ENCODE results near the gene CPT2. TPM values are rescaled to one million over a fixed set of nuclear protein-coding genes. Genes with fewer than 3 reads are reported as not detected.

Gene CPT2
- total RNA-seq (10 to 100 TPM in 1 of 2 donors, 1 to 10 TPM in 1; 9.2 to 10.5 TPM), polyA plus RNA-seq (10 to 100 TPM in 1 of 2 donors, 1 to 10 TPM in 1; 7.8 to 12.8 TPM)
- long read RNA-seq, donor 1, transcript CPT2-201 (5 exons, 3,094 nt): major isoform, 49 of 58 reads
- long read RNA-seq, donor 1, partial matches to known transcripts: 4 of 58 reads
- long read RNA-seq, donor 1, other reads (novel, unspliced or antisense): 1 of 58 reads
- long read RNA-seq, donor 2, partial matches to known transcripts: 3 of 10 reads
- long read RNA-seq, donor 2, other reads (novel, unspliced or antisense): 1 of 10 reads

DNA sequence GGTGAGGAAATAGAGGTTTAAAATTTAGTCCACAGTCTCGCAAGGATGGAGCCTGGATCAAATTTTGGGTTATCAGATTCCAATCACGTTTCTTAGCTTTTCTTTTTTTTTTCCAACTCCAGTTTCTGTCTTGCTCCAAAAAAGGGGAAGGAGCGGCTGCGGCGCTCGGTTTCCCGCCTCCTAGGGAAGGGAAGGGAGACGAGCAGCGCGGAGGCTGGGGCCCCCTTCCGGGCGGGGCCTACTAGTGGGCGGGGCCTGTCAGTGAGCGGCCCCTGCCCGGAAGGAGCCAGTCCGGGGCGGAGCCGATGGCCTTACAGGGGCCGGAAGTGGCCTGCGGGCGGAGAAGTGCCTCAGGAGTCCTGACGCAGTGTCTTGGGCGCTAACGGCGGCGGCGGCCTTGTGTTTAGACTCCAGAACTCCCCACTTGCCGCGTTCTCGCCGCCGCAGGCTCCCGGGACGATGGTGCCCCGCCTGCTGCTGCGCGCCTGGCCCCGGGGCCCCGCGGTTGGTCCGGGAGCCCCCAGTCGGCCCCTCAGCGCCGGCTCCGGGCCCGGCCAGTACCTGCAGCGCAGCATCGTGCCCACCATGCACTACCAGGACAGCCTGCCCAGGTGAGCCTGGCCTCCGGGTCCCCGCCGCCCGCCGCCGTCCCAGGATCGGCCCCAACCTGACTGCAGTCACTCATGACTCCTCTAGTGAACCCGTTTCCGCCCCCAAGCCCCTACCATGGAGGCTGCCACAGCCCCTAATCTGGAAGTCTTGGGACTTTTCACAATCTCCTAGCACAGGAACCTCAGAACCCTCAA, at the start of gene CPT2:
CPT2 (plus strand) TSS at position 340 of the 806 bp plus-strand sequence; CDS start at position 460, 120 bp downstream.
- no peaks in the 10 kb centered on the region for H3K4me1 ChIP-seq (ENCODE audit: control insufficient read depth in 1 of 2, insufficient read depth in 2 of 2, low read length in 2 of 2)
- H3K4me3 ChIP-seq (ENCODE audit: low read length in 2 of 2): peak within 1 kb of the TSS; percentile 70 to 84
- peak; percentile 98 for DNase-seq
- H3K36me3 ChIP-seq (ENCODE audit: control insufficient read depth in 1 of 2, insufficient read depth in 2 of 2, low read length in 1 of 2): no peaks in the 10 kb centered on the region
- H3K27ac ChIP-seq (ENCODE audit: low read depth in 1 of 2, low read length in 2 of 2): peak within 1 kb of the TSS; percentile 92 to 96
- no peaks in the 10 kb centered on the region for H3K27me3 ChIP-seq (ENCODE audit: control insufficient read depth in 1 of 2, insufficient read depth in 2 of 2, low read length in 1 of 2)
- no peaks in the 10 kb centered on the region for H3K9me3 ChIP-seq (ENCODE audit: control insufficient read depth, low read length)
- ATAC-seq (ENCODE audit: low FRiP score): peak; percentile 99
- intact Hi-C loops (cut with DNase I): loop anchor here in 1 of 2 donors (1.0 kb wide), 1 partner anchor 24 kb away; the partner anchor contains the start of gene CZIB
- 0% methylated on average over 41 to 57 of the region's 57 CpGs for WGBS, 2 donors

DNA sequence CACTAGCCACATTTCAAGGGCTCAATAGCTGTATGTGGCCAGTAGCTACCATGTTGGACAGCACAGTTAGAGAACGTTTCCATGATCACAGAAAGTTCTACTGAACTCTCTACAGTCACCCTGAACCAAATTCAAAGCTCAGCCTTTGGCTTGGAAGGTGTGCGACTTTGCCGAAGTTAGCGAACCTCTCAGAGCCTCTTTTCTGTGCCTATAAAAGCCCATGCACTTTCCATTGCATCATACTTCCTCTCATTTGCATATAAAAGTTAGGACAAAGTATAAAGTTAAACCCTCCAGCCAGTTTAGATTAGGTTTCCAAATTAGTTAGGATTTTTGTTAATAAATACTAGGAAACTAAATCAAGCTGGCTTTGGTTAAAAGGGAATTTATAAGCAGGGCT, 49.5 kb upstream of the CPT2 start:
- Histone ChIP-seq H3K27ac (ENCODE audit: low read depth in 1 of 2, low read length in 2 of 2) (no peak overlapping the region), H3K9me3 (ENCODE audit: control insufficient read depth, low read length) (no peaks in the 10 kb centered on the region), H3K27me3 (ENCODE audit: control insufficient read depth in 1 of 2, insufficient read depth in 2 of 2, low read length in 1 of 2) (no peaks in the 10 kb centered on the region), H3K4me1 (ENCODE audit: control insufficient read depth in 1 of 2, insufficient read depth in 2 of 2, low read length in 2 of 2) (no peaks in the 10 kb centered on the region), H3K36me3 (ENCODE audit: control insufficient read depth in 1 of 2, insufficient read depth in 2 of 2, low read length in 1 of 2) (no peaks in the 10 kb centered on the region), H3K4me3 (ENCODE audit: low read length in 2 of 2) (no peak overlapping the region)
- 69 to 94% methylated on average over 4 of the region's 4 CpGs for WGBS, 2 donors
- intact Hi-C loops (cut with DNase I): no loop called here
- DNase-seq (no peak), ATAC-seq (ENCODE audit: low FRiP score) (no peak)

DNA sequence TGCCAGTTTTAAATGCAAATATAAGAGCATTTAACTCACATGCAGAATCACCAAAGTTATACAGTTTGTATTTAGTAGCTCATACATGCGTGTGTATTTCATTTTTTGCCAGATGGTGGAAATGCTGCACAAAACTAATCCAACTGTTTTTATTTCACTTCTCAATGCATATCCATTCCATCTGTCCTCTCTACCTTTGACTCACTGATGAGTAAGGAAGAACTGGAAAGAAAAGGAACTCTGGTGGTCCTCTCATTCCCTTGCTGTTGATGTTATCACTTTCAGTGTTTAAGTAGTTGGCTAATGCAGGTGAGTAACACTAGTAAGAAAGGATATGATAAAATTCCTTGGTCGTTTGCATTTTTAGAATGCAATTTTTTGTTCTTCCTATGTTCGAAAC, 48.5 kb upstream of the CPT2 start:
- no peak for DNase-seq
- H3K4me1 ChIP-seq (ENCODE audit: control insufficient read depth in 1 of 2, insufficient read depth in 2 of 2, low read length in 2 of 2): no peaks in the 10 kb centered on the region
- intact Hi-C loops (cut with DNase I): no loop called here
- H3K27ac ChIP-seq (ENCODE audit: low read depth in 1 of 2, low read length in 2 of 2): no peak overlapping the region
- H3K9me3 ChIP-seq (ENCODE audit: control insufficient read depth, low read length): no peaks in the 10 kb centered on the region
- ATAC-seq (ENCODE audit: low FRiP score): no peak
- H3K27me3 ChIP-seq (ENCODE audit: control insufficient read depth in 1 of 2, insufficient read depth in 2 of 2, low read length in 1 of 2): no peaks in the 10 kb centered on the region
- WGBS, 2 donors: 82 to 89% methylated on average over 3 of the region's 3 CpGs
- no peaks in the 10 kb centered on the region for H3K36me3 ChIP-seq (ENCODE audit: control insufficient read depth in 1 of 2, insufficient read depth in 2 of 2, low read length in 1 of 2)
- no peak overlapping the region for H3K4me3 ChIP-seq (ENCODE audit: low read length in 2 of 2)

DNA sequence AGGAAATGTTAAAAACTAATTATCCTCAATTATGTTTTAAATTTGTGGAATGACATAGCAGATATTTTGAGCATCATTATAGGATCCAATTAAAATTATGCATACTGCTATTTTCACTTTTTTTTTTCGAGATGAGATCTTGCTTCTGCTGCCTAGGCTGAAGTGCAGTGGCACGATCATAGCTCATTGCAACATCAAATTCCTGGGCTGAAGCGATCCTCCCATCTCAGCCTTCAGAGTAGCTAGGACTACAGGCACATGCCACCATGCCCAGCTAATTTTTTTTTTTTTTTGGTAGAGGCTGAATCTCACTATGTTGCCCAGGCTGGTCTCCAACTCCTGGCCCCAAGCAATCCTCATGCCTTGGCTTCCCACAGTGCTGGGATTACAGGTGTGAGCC, 42.9 kb upstream of the CPT2 start:
- intact Hi-C loops (cut with DNase I): no loop called here
- no peak overlapping the region for H3K4me3 ChIP-seq (ENCODE audit: low read length in 2 of 2)
- no peaks in the 10 kb centered on the region for H3K36me3 ChIP-seq (ENCODE audit: control insufficient read depth in 1 of 2, insufficient read depth in 2 of 2, low read length in 1 of 2)
- no peak for DNase-seq
- WGBS, 2 donors: 88 to 92% methylated on average over 3 of the region's 3 CpGs
- no peaks in the 10 kb centered on the region for H3K4me1 ChIP-seq (ENCODE audit: control insufficient read depth in 1 of 2, insufficient read depth in 2 of 2, low read length in 2 of 2)
- no peaks in the 10 kb centered on the region for H3K9me3 ChIP-seq (ENCODE audit: control insufficient read depth, low read length)
- H3K27me3 ChIP-seq (ENCODE audit: control insufficient read depth in 1 of 2, insufficient read depth in 2 of 2, low read length in 1 of 2): no peaks in the 10 kb centered on the region
- no peak for ATAC-seq (ENCODE audit: low FRiP score)
- H3K27ac ChIP-seq (ENCODE audit: low read depth in 1 of 2, low read length in 2 of 2): no peak overlapping the region

DNA sequence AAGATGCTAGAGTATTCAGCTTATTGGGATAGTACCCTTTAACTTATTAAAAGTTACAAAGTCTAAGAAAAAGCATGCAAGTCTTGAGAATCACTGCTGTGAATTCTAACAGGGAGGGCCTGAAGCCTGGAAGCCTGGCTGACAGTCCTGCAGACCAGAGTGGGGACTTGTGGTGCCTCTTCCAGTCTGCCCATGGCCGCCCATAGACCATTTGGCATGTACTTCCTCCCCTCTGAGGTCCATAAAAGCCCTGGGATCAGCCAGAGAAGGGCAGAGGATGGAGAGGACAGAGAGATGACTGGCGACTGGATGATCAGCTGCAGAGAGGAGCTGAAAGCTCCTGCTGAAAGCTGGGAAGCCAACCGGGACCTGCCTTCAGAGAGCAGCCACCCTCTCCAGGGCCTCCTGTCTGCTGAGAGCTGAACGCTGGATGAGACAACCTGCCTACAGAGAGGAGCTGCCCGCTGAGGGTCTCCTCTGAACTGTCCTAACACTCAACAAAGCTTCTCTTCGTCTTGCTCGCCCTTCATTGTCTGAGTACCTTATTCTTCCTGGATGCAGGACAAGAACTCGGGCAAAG, 41.7 kb upstream of the CPT2 start:
- H3K27ac ChIP-seq (ENCODE audit: low read depth in 1 of 2, low read length in 2 of 2): no peak overlapping the region
- H3K4me1 ChIP-seq (ENCODE audit: control insufficient read depth in 1 of 2, insufficient read depth in 2 of 2, low read length in 2 of 2): no peaks in the 10 kb centered on the region
- DNase-seq (no peak), ATAC-seq (ENCODE audit: low FRiP score) (no peak)
- H3K36me3 ChIP-seq (ENCODE audit: control insufficient read depth in 1 of 2, insufficient read depth in 2 of 2, low read length in 1 of 2): no peaks in the 10 kb centered on the region
- H3K9me3 ChIP-seq (ENCODE audit: control insufficient read depth, low read length): no peaks in the 10 kb centered on the region
- H3K4me3 ChIP-seq (ENCODE audit: low read length in 2 of 2): no peak overlapping the region
- 86 to 92% methylated on average over 8 of the region's 8 CpGs for WGBS, 2 donors
- H3K27me3 ChIP-seq (ENCODE audit: control insufficient read depth in 1 of 2, insufficient read depth in 2 of 2, low read length in 1 of 2): no peaks in the 10 kb centered on the region
- intact Hi-C loops (cut with DNase I): no loop called here

DNA sequence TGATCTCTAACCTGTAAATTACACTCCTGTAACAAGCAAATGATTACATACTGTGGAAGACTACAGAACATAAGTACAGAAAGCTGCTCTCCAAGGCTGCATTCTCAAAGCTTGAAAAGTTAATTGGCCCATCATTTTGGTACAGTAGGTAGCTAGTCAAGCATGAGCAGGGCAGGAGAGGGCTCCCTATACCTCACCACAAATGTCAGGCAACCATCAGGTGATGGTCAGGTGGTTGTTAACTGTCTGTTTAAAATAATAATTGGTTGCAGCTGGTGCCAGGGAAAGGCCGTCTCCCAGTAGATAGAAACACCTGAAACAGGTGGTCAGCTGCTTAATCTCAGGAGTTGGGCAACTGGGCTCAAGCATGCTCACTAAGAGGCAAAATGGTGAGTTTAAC, 41.1 kb upstream of the CPT2 start:
- no peaks in the 10 kb centered on the region for H3K36me3 ChIP-seq (ENCODE audit: control insufficient read depth in 1 of 2, insufficient read depth in 2 of 2, low read length in 1 of 2)
- intact Hi-C loops (cut with DNase I): no loop called here
- no peaks in the 10 kb centered on the region for H3K4me1 ChIP-seq (ENCODE audit: control insufficient read depth in 1 of 2, insufficient read depth in 2 of 2, low read length in 2 of 2)
- DNase-seq: no peak
- no peaks in the 10 kb centered on the region for H3K27me3 ChIP-seq (ENCODE audit: control insufficient read depth in 1 of 2, insufficient read depth in 2 of 2, low read length in 1 of 2)
- no peaks in the 10 kb centered on the region for H3K9me3 ChIP-seq (ENCODE audit: control insufficient read depth, low read length)
- 92 to 95% methylated on average over 1 of the region's 1 CpG for WGBS, 2 donors
- ATAC-seq (ENCODE audit: low FRiP score): no peak
- no peak overlapping the region for H3K4me3 ChIP-seq (ENCODE audit: low read length in 2 of 2)
- H3K27ac ChIP-seq (ENCODE audit: low read depth in 1 of 2, low read length in 2 of 2): no peak overlapping the region

DNA sequence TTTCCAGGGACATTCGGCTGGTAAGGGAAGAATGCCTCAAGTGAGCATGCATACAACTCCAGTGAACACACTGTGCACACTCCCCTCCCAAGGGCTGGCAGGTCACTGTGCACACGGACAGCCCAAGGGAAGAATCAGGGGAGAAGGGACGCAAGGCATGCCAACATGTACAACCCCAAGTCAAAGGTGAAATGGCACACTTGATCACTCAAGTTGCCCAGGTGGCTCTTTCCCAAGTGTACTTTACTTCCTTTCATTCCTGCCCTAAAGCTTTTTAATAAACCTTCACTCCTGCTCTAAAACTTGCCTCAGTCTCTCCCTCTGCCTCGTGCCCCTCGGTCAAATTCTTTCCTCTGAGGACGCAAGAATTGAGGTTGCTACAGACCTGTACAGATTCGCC, 40.7 kb upstream of the CPT2 start:
- Histone ChIP-seq H3K9me3 (ENCODE audit: control insufficient read depth, low read length) (no peaks in the 10 kb centered on the region), H3K4me1 (ENCODE audit: control insufficient read depth in 1 of 2, insufficient read depth in 2 of 2, low read length in 2 of 2) (no peaks in the 10 kb centered on the region), H3K27me3 (ENCODE audit: control insufficient read depth in 1 of 2, insufficient read depth in 2 of 2, low read length in 1 of 2) (no peaks in the 10 kb centered on the region), H3K27ac (ENCODE audit: low read depth in 1 of 2, low read length in 2 of 2) (no peak overlapping the region), H3K4me3 (ENCODE audit: low read length in 2 of 2) (no peak overlapping the region), H3K36me3 (ENCODE audit: control insufficient read depth in 1 of 2, insufficient read depth in 2 of 2, low read length in 1 of 2) (no peaks in the 10 kb centered on the region)
- no peak for DNase-seq
- ATAC-seq (ENCODE audit: low FRiP score): no peak
- intact Hi-C loops (cut with DNase I): no loop called here
- 90% methylated on average over 7 of the region's 7 CpGs for WGBS, 2 donors

DNA sequence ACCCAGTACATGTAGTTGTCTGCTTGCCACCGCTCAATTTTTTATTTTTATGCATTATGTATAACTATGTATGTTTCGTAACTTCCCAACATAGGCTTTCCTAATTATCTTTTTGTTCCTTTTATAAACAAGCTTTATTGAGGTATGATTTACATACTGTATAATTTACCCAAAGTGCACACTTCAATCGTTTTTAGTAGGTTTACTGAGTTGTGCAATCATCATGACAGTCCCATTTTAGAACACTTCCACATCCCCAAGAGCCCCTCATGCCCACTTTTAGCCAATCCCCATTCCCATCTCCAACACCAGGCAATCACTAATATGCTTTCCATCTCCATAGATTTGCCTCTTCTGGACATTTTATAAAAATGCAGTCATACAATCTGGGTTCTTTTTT, 39.8 kb upstream of the CPT2 start:
- ATAC-seq (ENCODE audit: low FRiP score): no peak
- WGBS, 2 donors: 78 to 83% methylated on average over 3 of the region's 3 CpGs
- intact Hi-C loops (cut with DNase I): no loop called here

More for the DNA sequence above, 39.8 kb upstream of the CPT2 start:
- no peaks in the 10 kb centered on the region for H3K9me3 ChIP-seq (ENCODE audit: control insufficient read depth, low read length)
- no peak for DNase-seq
- no peak overlapping the region for H3K4me3 ChIP-seq (ENCODE audit: low read length in 2 of 2)
- no peaks in the 10 kb centered on the region for H3K36me3 ChIP-seq (ENCODE audit: control insufficient read depth in 1 of 2, insufficient read depth in 2 of 2, low read length in 1 of 2)
- H3K4me1 ChIP-seq (ENCODE audit: control insufficient read depth in 1 of 2, insufficient read depth in 2 of 2, low read length in 2 of 2): no peaks in the 10 kb centered on the region
- no peaks in the 10 kb centered on the region for H3K27me3 ChIP-seq (ENCODE audit: control insufficient read depth in 1 of 2, insufficient read depth in 2 of 2, low read length in 1 of 2)
- H3K27ac ChIP-seq (ENCODE audit: low read depth in 1 of 2, low read length in 2 of 2): no peak overlapping the region

Data from aorta (tissue), 5 donors.